ENCODE measurements around the gene SDCCAG8.

SDCCAG8 gene

DNA sequence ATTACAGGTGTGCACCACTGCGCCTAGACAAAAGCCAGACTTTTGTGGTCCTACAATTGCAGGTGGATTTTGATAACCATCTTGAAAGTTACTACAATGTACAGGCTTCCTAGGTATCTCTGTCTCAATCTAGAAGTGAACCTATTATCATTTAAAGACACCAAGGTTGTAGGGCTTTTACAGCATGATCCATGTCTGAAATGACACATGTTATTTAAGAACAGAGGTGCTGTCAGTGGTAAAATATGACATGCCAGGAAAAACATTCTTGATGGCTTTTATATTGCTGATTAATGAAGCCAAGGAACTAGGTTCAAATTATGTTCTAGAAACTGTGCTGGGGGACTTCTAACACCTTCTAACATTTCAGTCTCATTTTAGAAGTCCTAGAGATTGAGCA lies 253.1 kb downstream of the SDCCAG8 start:
- Histone ChIP-seq H3K4me3 (ENCODE audit: low read length) (no peak overlapping the region), H3K36me3 (ENCODE audit: control insufficient read depth, insufficient read depth, low read length) (peaks cover 2% of the 10 kb centered on the region), H3K4me1 (ENCODE audit: control insufficient read depth, insufficient read depth, low read length) (no peaks in the 10 kb centered on the region), H3K9ac (ENCODE audit: low read length) (no peak overlapping the region), H3K27ac (ENCODE audit: low read depth, low read length) (no peak overlapping the region), H3K27me3 (ENCODE audit: control insufficient read depth, insufficient read depth, low read length) (no peaks in the 10 kb centered on the region)

GRCh38 chr1:243510928-243511327 lies 255.1 kb downstream of the SDCCAG8 start:
- H3K4me3 ChIP-seq (ENCODE audit: low read length): no peak overlapping the region
- H3K36me3 ChIP-seq (ENCODE audit: control insufficient read depth, insufficient read depth, low read length): no peaks in the 10 kb centered on the region
- no peaks in the 10 kb centered on the region for H3K4me1 ChIP-seq (ENCODE audit: control insufficient read depth, insufficient read depth, low read length)
- no peak overlapping the region for H3K9ac ChIP-seq (ENCODE audit: low read length)
- no peak overlapping the region for H3K27ac ChIP-seq (ENCODE audit: low read depth, low read length)
- H3K27me3 ChIP-seq (ENCODE audit: control insufficient read depth, insufficient read depth, low read length): no peaks in the 10 kb centered on the region

DNA sequence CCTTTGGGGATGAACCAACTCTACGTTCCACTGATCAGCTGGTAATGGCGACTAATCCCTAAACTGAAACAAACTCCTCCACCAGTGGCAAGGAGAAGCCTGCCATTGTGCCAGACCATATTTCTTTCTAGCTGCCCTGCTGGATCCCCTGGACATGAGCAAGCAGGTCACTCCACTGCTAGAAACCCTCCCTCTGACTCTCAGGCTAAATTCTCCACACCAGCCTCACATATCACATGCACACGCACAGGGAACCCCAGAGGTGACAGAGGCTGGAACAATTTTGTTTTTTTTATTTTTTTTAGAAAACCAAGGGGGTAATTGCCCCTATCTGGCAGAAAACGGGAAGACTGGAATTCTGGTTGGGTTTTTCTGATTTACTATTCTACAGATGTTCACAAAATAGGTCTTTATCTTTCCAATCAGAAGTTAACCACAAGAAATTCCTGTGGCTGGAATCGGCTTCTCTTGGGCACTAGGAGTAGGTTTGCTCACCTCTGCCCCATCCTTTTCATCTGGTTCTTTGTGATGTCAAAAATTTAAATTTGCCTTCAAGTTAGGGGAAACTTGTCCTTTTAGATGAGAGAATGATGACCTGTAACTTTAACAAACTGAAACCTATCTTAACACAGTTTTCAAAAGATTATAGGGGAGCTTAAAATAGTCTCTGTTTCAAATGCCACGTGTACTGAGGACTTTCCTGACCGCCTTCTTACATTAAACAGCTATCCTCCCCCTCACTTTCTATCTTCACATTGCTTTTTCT lies 258.1 kb downstream of the SDCCAG8 start:
- no peak overlapping the region for H3K27ac ChIP-seq (ENCODE audit: low read depth, low read length)
- no peak overlapping the region for H3K9ac ChIP-seq (ENCODE audit: low read length)
- no peaks in the 10 kb centered on the region for H3K4me1 ChIP-seq (ENCODE audit: control insufficient read depth, insufficient read depth, low read length)
- H3K36me3 ChIP-seq (ENCODE audit: control insufficient read depth, insufficient read depth, low read length): no peaks in the 10 kb centered on the region
- no peaks in the 10 kb centered on the region for H3K27me3 ChIP-seq (ENCODE audit: control insufficient read depth, insufficient read depth, low read length)
- H3K4me3 ChIP-seq (ENCODE audit: low read length): no peak overlapping the region

- H3K4me1 ChIP-seq (ENCODE audit: control insufficient read depth, insufficient read depth, low read length): no peaks in the 10 kb centered on the region
- no peaks in the 10 kb centered on the region for H3K27me3 ChIP-seq (ENCODE audit: control insufficient read depth, insufficient read depth, low read length)
- no peak overlapping the region for H3K4me3 ChIP-seq (ENCODE audit: low read length)
- H3K9ac ChIP-seq (ENCODE audit: low read length): no peak overlapping the region
- no peak overlapping the region for H3K27ac ChIP-seq (ENCODE audit: low read depth, low read length)
- H3K36me3 ChIP-seq (ENCODE audit: control insufficient read depth, insufficient read depth, low read length): no peaks in the 10 kb centered on the region
These were observed 259.1 kb downstream of the SDCCAG8 start for GRCh38 chr1:243514927-243515326.

- Histone ChIP-seq H3K36me3 (ENCODE audit: control insufficient read depth, insufficient read depth, low read length) (no peaks in the 10 kb centered on the region), H3K27me3 (ENCODE audit: control insufficient read depth, insufficient read depth, low read length) (no peaks in the 10 kb centered on the region), H3K4me1 (ENCODE audit: control insufficient read depth, insufficient read depth, low read length) (peaks cover 2% of the 10 kb centered on the region), H3K4me3 (ENCODE audit: low read length) (no peak overlapping the region), H3K27ac (ENCODE audit: low read depth, low read length) (no peak overlapping the region), H3K9ac (ENCODE audit: low read length) (no peak overlapping the region)
These were observed 265.0 kb downstream of the SDCCAG8 start for GRCh38 chr1:243520831-243521230.

GRCh38 chr1:243523766-243524165 lies 267.9 kb downstream of the SDCCAG8 start:
- Histone ChIP-seq H3K36me3 (ENCODE audit: control insufficient read depth, insufficient read depth, low read length) (no peaks in the 10 kb centered on the region), H3K9ac (ENCODE audit: low read length) (no peak overlapping the region), H3K4me1 (ENCODE audit: control insufficient read depth, insufficient read depth, low read length) (peaks cover 2% of the 10 kb centered on the region), H3K4me3 (ENCODE audit: low read length) (no peak overlapping the region), H3K27me3 (ENCODE audit: control insufficient read depth, insufficient read depth, low read length) (no peaks in the 10 kb centered on the region), H3K27ac (ENCODE audit: low read depth, low read length) (no peak overlapping the region)

DNA sequence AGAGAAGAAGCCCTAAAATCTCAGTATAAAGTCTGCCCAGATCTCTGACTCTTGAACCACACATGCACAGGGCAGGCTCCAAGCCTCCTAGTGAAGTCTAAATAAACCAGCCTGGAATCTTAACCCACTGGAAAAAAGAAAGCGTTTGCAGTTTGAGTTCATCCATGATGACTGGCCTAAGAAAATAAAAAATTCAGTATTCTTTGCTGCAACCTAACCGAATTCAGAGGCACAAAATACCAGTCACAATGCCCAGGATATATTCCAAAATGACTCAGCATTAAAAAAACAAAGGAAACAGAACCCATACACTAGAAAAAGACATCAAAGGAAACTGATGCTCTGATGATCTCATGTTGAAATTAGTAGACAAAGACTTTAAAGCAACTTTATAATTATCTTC lies 269.2 kb downstream of the SDCCAG8 start:
- Histone ChIP-seq H3K4me3 (ENCODE audit: low read length) (no peak overlapping the region), H3K36me3 (ENCODE audit: control insufficient read depth, insufficient read depth, low read length) (no peaks in the 10 kb centered on the region), H3K9ac (ENCODE audit: low read length) (no peak overlapping the region), H3K27ac (ENCODE audit: low read depth, low read length) (no peak overlapping the region), H3K4me1 (ENCODE audit: control insufficient read depth, insufficient read depth, low read length) (peaks cover 2% of the 10 kb centered on the region), H3K27me3 (ENCODE audit: control insufficient read depth, insufficient read depth, low read length) (no peaks in the 10 kb centered on the region)

DNA sequence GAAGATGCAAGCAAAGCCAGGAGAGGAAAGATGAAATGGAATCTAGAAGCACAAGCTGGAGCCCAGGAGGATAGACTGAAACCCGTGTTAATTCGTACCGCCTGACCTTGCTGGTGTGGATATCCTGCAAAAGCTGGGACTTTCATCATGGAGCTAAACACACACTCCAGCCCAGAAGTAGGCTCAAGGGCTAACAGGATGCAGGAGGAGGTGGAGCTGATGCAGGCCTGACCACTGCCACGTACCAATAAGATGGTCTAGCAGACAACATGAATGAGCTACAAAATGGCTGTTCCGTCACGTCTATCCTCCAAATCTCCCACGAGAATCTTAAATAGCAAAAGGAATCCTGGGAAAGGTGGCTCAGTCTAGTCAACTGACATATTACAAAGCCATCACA lies 270.3 kb downstream of the SDCCAG8 start:
- Histone ChIP-seq H3K9ac (ENCODE audit: low read length) (no peak overlapping the region), H3K4me1 (ENCODE audit: control insufficient read depth, insufficient read depth, low read length) (peaks cover 2% of the 10 kb centered on the region), H3K27ac (ENCODE audit: low read depth, low read length) (no peak overlapping the region), H3K36me3 (ENCODE audit: control insufficient read depth, insufficient read depth, low read length) (no peaks in the 10 kb centered on the region), H3K4me3 (ENCODE audit: low read length) (no peak overlapping the region), H3K27me3 (ENCODE audit: control insufficient read depth, insufficient read depth, low read length) (no peaks in the 10 kb centered on the region)

GRCh38 chr1:243528459-243529121 lies 272.7 kb downstream of the SDCCAG8 start:
- Histone ChIP-seq H3K27me3 (ENCODE audit: control insufficient read depth, insufficient read depth, low read length) (no peaks in the 10 kb centered on the region), H3K27ac (ENCODE audit: low read depth, low read length) (no peak overlapping the region), H3K4me3 (ENCODE audit: low read length) (no peak overlapping the region), H3K36me3 (ENCODE audit: control insufficient read depth, insufficient read depth, low read length) (no peaks in the 10 kb centered on the region), H3K4me1 (ENCODE audit: control insufficient read depth, insufficient read depth, low read length) (peaks cover 2% of the 10 kb centered on the region), H3K9ac (ENCODE audit: low read length) (no peak overlapping the region)

DNA sequence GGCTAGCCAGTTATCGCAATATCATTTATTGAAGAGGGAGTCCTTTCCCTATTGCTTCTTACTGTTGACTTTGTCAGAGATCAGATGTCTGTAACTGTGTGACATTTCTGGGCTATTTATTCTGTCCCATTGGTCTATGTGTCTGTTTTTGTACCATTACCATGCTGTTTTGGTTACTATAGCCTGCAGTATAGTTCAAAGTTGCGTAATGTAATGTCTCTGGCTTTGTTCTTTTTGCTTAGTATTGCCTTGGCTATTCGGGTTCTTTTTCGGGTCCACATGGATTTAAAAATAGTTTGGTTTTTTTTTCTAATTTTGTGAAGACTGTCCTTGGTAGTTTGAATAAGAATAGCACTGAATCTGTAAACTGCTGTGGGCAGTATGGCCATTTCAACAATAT lies 273.7 kb downstream of the SDCCAG8 start:
- Histone ChIP-seq H3K9ac (ENCODE audit: low read length) (no peak overlapping the region), H3K36me3 (ENCODE audit: control insufficient read depth, insufficient read depth, low read length) (no peaks in the 10 kb centered on the region)

DNA sequence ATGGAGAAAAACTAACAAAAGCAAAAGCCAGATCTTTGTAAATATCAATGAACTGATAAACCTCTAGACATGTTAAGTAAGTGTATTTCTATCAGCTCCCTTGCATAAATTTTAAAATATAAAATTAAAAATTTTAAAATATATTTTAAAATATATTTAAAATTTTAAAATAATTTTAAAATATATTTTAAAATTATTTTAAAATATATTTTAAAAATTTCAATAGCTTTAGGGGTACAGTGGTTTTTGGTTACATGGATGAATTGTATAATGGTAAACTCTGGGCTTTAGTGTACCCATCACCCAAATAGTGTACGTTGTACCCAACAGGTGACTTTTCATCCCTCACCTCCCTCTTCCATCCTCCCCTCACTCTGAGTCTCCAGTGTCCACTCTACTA lies 279.2 kb downstream of the SDCCAG8 start:
- Histone ChIP-seq H3K27me3 (ENCODE audit: control insufficient read depth, insufficient read depth, low read length) (no peaks in the 10 kb centered on the region), H3K4me1 (ENCODE audit: control insufficient read depth, insufficient read depth, low read length) (no peaks in the 10 kb centered on the region), H3K4me3 (ENCODE audit: low read length) (no peak overlapping the region), H3K27ac (ENCODE audit: low read depth, low read length) (no peak overlapping the region), H3K36me3 (ENCODE audit: control insufficient read depth, insufficient read depth, low read length) (no peaks in the 10 kb centered on the region), H3K9ac (ENCODE audit: low read length) (no peak overlapping the region)

More for the DNA sequence above, 273.7 kb downstream of the SDCCAG8 start:
- H3K27ac ChIP-seq (ENCODE audit: low read depth, low read length): no peak overlapping the region
- no peak overlapping the region for H3K4me3 ChIP-seq (ENCODE audit: low read length)
- H3K27me3 ChIP-seq (ENCODE audit: control insufficient read depth, insufficient read depth, low read length): no peaks in the 10 kb centered on the region
- H3K4me1 ChIP-seq (ENCODE audit: control insufficient read depth, insufficient read depth, low read length): peaks cover 2% of the 10 kb centered on the region

GRCh38 chr1:243539636-243540035 lies 283.8 kb downstream of the SDCCAG8 start:
- Histone ChIP-seq H3K36me3 (ENCODE audit: control insufficient read depth, insufficient read depth, low read length) (peaks cover under 1% of the 10 kb centered on the region), H3K4me3 (ENCODE audit: low read length) (no peak overlapping the region), H3K9ac (ENCODE audit: low read length) (no peak overlapping the region), H3K27ac (ENCODE audit: low read depth, low read length) (no peak overlapping the region), H3K27me3 (ENCODE audit: control insufficient read depth, insufficient read depth, low read length) (no peaks in the 10 kb centered on the region), H3K4me1 (ENCODE audit: control insufficient read depth, insufficient read depth, low read length) (no peaks in the 10 kb centered on the region)

Measured in rectal smooth muscle tissue (tissue), 1 donor.